ENCODE measurements around the gene PTPRN2. TPM values are rescaled to one million over a fixed set of nuclear protein-coding genes. Genes with fewer than 3 reads are reported as not detected.

The PTPRN2 gene
- total RNA-seq, 2 donors from 2014 or later: 26.1 to 55.5 TPM

- DNase-seq (ENCODE audit: low spot score): no peak
- Histone ChIP-seq H3K4me1 (replicated peaks) (no peaks in the 10 kb centered on the region), H3K4me3 (no peak overlapping the region), H3K36me3 (no peaks in the 10 kb centered on the region), H3K27me3 (replicated peaks; ENCODE audit: insufficient read depth) (no peaks in the 10 kb centered on the region), H3K9me3 (no peaks in the 10 kb centered on the region), H3K27ac (no peak overlapping the region)
- no peak for TF ChIP-seq CTCF (IDR thresholded peaks at IDR 0.05)
- no peak for TF ChIP-seq POLR2AphosphoS5 (IDR thresholded peaks at IDR 0.05)
- no peak for TF ChIP-seq POLR2A (IDR thresholded peaks at IDR 0.05)
- WGBS: 81% methylated on average over 31 of the region's 31 CpGs
- intact Hi-C loops (cut with DNase I): loop anchor here (10.0 kb wide), 1 partner anchor 443 kb away; no protein-coding TSS in a partner anchor
Observed at GRCh38 chr7:157877298-157878090, 710.1 kb downstream of the PTPRN2 start.

- Histone ChIP-seq H3K27me3 (replicated peaks; ENCODE audit: insufficient read depth) (no peaks in the 10 kb centered on the region), H3K4me1 (replicated peaks) (no peaks in the 10 kb centered on the region), H3K9me3 (no peaks in the 10 kb centered on the region), H3K27ac (no peak overlapping the region), H3K4me3 (no peak overlapping the region), H3K36me3 (no peaks in the 10 kb centered on the region)
- TF ChIP-seq POLR2A (IDR thresholded peaks at IDR 0.05): no peak
- no peak for TF ChIP-seq CTCF (IDR thresholded peaks at IDR 0.05)
- TF ChIP-seq POLR2AphosphoS5 (IDR thresholded peaks at IDR 0.05): no peak
- DNase-seq (ENCODE audit: low spot score): no peak
- intact Hi-C loops (cut with DNase I): loop anchor here (10.0 kb wide), 1 partner anchor 442 kb away; no protein-coding TSS in a partner anchor
- WGBS: 72% methylated on average over 32 of the region's 36 CpGs
Observed at GRCh38 chr7:157876469-157877285, 710.9 kb downstream of the PTPRN2 start.

GRCh38 chr7:157875230-157876179, 712.1 kb downstream of the PTPRN2 start:
- no peaks in the 10 kb centered on the region for H3K4me1 ChIP-seq (replicated peaks)
- no peaks in the 10 kb centered on the region for H3K27me3 ChIP-seq (replicated peaks; ENCODE audit: insufficient read depth)
- intact Hi-C loops (cut with DNase I): loop anchor here (10.0 kb wide), 1 partner anchor 441 kb away; no protein-coding TSS in a partner anchor
- WGBS: 43% methylated on average over 29 of the region's 30 CpGs
- H3K4me3 ChIP-seq: no peak overlapping the region
- no peak for DNase-seq (ENCODE audit: low spot score)
- no peak overlapping the region for H3K27ac ChIP-seq
- TF ChIP-seq CTCF (IDR thresholded peaks at IDR 0.05) (peak in 3 of 4 experiments; percentile 35 to 54 (median 44)), POLR2AphosphoS5 (IDR thresholded peaks at IDR 0.05) (no peak)
- no peaks in the 10 kb centered on the region for H3K36me3 ChIP-seq
- H3K9me3 ChIP-seq: no peaks in the 10 kb centered on the region

GRCh38 chr7:157874870-157875229, 712.8 kb downstream of the PTPRN2 start:
- WGBS: 62% methylated on average over 12 of the region's 12 CpGs
- TF ChIP-seq POLR2AphosphoS5 (IDR thresholded peaks at IDR 0.05): no peak
- no peak for TF ChIP-seq CTCF (IDR thresholded peaks at IDR 0.05)
- TF ChIP-seq POLR2A (IDR thresholded peaks at IDR 0.05): no peak
- no peaks in the 10 kb centered on the region for H3K27me3 ChIP-seq (replicated peaks; ENCODE audit: insufficient read depth)
- H3K4me3 ChIP-seq: no peak overlapping the region
- no peaks in the 10 kb centered on the region for H3K4me1 ChIP-seq (replicated peaks)
- no peak overlapping the region for H3K27ac ChIP-seq
- intact Hi-C loops (cut with DNase I): loop anchor here (10.0 kb wide), 1 partner anchor 440 kb away; no protein-coding TSS in a partner anchor
- no peak for DNase-seq (ENCODE audit: low spot score)
- H3K36me3 ChIP-seq: no peaks in the 10 kb centered on the region
- H3K9me3 ChIP-seq: no peaks in the 10 kb centered on the region
